B cell (primary cell): ENCODE measurements around the gene SWSAP1. TPM values are rescaled to one million over a fixed set of nuclear protein-coding genes. Genes with fewer than 3 reads are reported as not detected.
"Not testable (repeated sequence)": the region's sequence is repeated elsewhere in the genome, so short reads cannot be mapped to it uniquely, and the experiment has no call there.

ENCODE experiments used
- ATAC-seq: fragments of 200-7000 bp; cut with Tn5 transposase; one replicate; pipeline ENCODE4 v1.10.0; 2021; ENCODE audit warnings: low read depth, mild to moderate bottlenecking, moderate number of reproducible peaks, moderate library complexity
- CTCF ChIA-PET: fragments of 350-600 bp; sonication (Branson Sonifier 250); formaldehyde crosslinking; loops from one replicate; lab custom pipeline; 2021; ENCODE audit warnings: antibody characterized with exemption, inconsistent platforms; lab: Charles Lee
- POLR2A ChIA-PET: fragments of 350-600 bp; sonication (Branson Sonifier 250); formaldehyde crosslinking; loops from one replicate; lab custom pipeline; 2021; ENCODE audit warnings: antibody characterized with exemption; lab: Charles Lee
- DNase-seq: peaks from one replicate; pipeline ENCODE4 v3.0.0; 2013
- H2AFZ ChIP-seq: 2 replicates; pipeline ENCODE4 v1.6.1; 2012; ENCODE audit warnings: mild to moderate bottlenecking, low read depth, low read length; ENCODE audit not compliant: insufficient read depth, poor library complexity, severe bottlenecking
- H3K27ac ChIP-seq, 2 donors: 1 replicate in 1 of 2; 2 replicates in 1 of 2; pipeline ENCODE4 v1.5.1; 2012 to 2013; ENCODE audit warnings: low read length in 2 of 2, mild to moderate bottlenecking in 2 of 2, moderate library complexity in 1 of 2
- H3K27me3 ChIP-seq, 4 experiments: fragments of 200-600 bp in 1 of 4; sonication (generic) in 1 of 4; replicated peaks in 1 of 4; 1 replicate in 2 of 4; 2 replicates in 2 of 4; pipeline versions ENCODE4 v1.6.1 to v1.7.0; 2013 to 2016; ENCODE audit warnings: low read length in 3 of 4, mild to moderate bottlenecking in 2 of 4, mixed read lengths in 1 of 4, moderate library complexity in 1 of 4; ENCODE audit not compliant: insufficient read depth in 4 of 4, control insufficient read depth in 3 of 4; ENCODE audit errors: control extremely low read depth in 1 of 4
- H3K36me3 ChIP-seq, 2 experiments: replicated peaks in 1 of 2; 1 replicate in 1 of 2; 2 replicates in 1 of 2; pipeline versions ENCODE4 v1.6.1 to v1.7.1; 2013; ENCODE audit warnings: low read length in 1 of 2; ENCODE audit not compliant: insufficient read depth in 2 of 2, control insufficient read depth in 1 of 2; ENCODE audit errors: control extremely low read depth in 1 of 2, extremely low read depth in 1 of 2
- H3K4me1 ChIP-seq, 2 donors: fragments of 200-600 bp in 1 of 2; sonication (generic) in 1 of 2; 1 replicate in 1 of 2; 2 replicates in 1 of 2; pipeline versions ENCODE4 v1.5.1 to v1.6.1; 2013 to 2017; ENCODE audit warnings: low read length in 2 of 2; ENCODE audit not compliant: control insufficient read depth in 2 of 2, insufficient read depth in 2 of 2
- H3K4me2 ChIP-seq: replicated peaks from 2 replicates; pipeline ENCODE3; 2012; ENCODE audit warnings: mild to moderate bottlenecking, low read depth, low read length; ENCODE audit not compliant: poor library complexity, severe bottlenecking
- H3K4me3 ChIP-seq, 5 experiments: fragments of 200-600 bp in 1 of 5; sonication (generic) in 1 of 5; 1 replicate in 3 of 5; 2 replicates in 2 of 5; pipeline versions ENCODE4 v1.5.1 to v1.7.0; 2011 to 2016; ENCODE audit warnings: low read length in 4 of 5, mild to moderate bottlenecking in 4 of 5, low read depth in 2 of 5, control low read depth in 1 of 5, moderate library complexity in 1 of 5; ENCODE audit not compliant: insufficient read depth in 1 of 5; ENCODE audit errors: control extremely low read depth in 1 of 5, extremely low read depth in 1 of 5
- H3K79me2 ChIP-seq: fragments of 200-600 bp; sonication (generic); one replicate; pipeline ENCODE4 v1.6.0; 2016; ENCODE audit warnings: low read length; ENCODE audit not compliant: control insufficient read depth, insufficient read depth
- H3K9ac ChIP-seq: fragments of 200-600 bp; sonication (generic); 2 replicates; pipeline ENCODE4 v1.6.1; 2017; ENCODE audit warnings: mild to moderate bottlenecking, low read length, moderate library complexity
- H3K9me3 ChIP-seq, 3 donors: one replicate each; pipeline versions ENCODE4 v1.6.1 to v1.7.1; 2013; ENCODE audit warnings: low read length in 2 of 3; ENCODE audit not compliant: control insufficient read depth in 2 of 3, insufficient read depth in 1 of 3; ENCODE audit errors: control extremely low read depth in 1 of 3
- H4K20me1 ChIP-seq: 2 replicates; pipeline ENCODE4 v1.6.0; 2012; ENCODE audit warnings: mild to moderate bottlenecking, low read length; ENCODE audit not compliant: insufficient read depth, control insufficient read depth, poor library complexity, severe bottlenecking
- H3K27ac Mint-ChIP-seq: one replicate; pipeline ENCODE4 v1.8.0; 2021; ENCODE audit warnings: mixed read lengths
- H3K27me3 Mint-ChIP-seq: one replicate; pipeline ENCODE4 v1.8.0; 2021; ENCODE audit warnings: mixed read lengths
- H3K4me1 Mint-ChIP-seq: one replicate; pipeline ENCODE4 v1.8.0; 2021; ENCODE audit warnings: mixed read lengths
- H3K4me3 Mint-ChIP-seq: one replicate; pipeline ENCODE4 v1.8.0; 2021; ENCODE audit warnings: mixed read lengths
- H3K9me3 Mint-ChIP-seq: one replicate; pipeline ENCODE4 v1.8.0; 2022; ENCODE audit warnings: mixed read lengths; ENCODE audit not compliant: insufficient read depth
- EZH2 ChIP-seq: IDR thresholded peaks from 2 replicates; pipeline ENCODE4 v1.6.1; 2012; ENCODE audit warnings: borderline replicate concordance, low read depth, mild to moderate bottlenecking, moderate library complexity, low read length; ENCODE audit not compliant: insufficient read depth, poor library complexity, severe bottlenecking
- WGBS: methylation state at CpG from one replicate; pipeline ENCODE4 v1.1.5; 2013; ENCODE audit warnings: missing lambda C conversion rate; ENCODE audit not compliant: insufficient coverage; 5-methylcytosine and 5-hydroxymethylcytosine counted together
- intact Hi-C: fragments of 100-400 bp; cut with micrococcal nuclease; formaldehyde crosslinking; loops from one replicate; pipeline ENCODE4 v1.10.0; 2022
- polyA plus RNA-seq: library from polyadenylated mRNA; depleted of rRNA; stranded (reverse); fragments of >200 nt; gene quantifications from 2 replicates; pipeline ENCODE4 v1.2.3, GENCODE V29; 2012
- total RNA-seq, 2 donors: library from RNA; stranded (reverse); fragments of 120-200 nt in 1 of 2; gene quantifications; 1 replicate in 1 of 2; 2 replicates in 1 of 2; pipeline versions ENCODE4 v1.2.3 to v1.2.4, GENCODE V29; 2013 to 2022
- TF ChIP-seq, protein P1 (sequence below): fragments of 200-600 bp; IDR thresholded peaks from one replicate; pipeline ENCODE4 v1.8.0; 2022; ENCODE audit warnings: antibody characterized with exemption, mild to moderate bottlenecking

SWSAP1 gene
- total and polyA plus RNA-seq, 2 donors (not counting 1 experiment from before 2014, with no cell fraction given), result 5.0 to 7.6 TPM

GRCh38 chr19:11332822-11333221 lies 41.6 kb upstream of the SWSAP1 start:
- TF ChIP-seq EZH2, result no peak
- TF ChIP-seq, protein P1, sequence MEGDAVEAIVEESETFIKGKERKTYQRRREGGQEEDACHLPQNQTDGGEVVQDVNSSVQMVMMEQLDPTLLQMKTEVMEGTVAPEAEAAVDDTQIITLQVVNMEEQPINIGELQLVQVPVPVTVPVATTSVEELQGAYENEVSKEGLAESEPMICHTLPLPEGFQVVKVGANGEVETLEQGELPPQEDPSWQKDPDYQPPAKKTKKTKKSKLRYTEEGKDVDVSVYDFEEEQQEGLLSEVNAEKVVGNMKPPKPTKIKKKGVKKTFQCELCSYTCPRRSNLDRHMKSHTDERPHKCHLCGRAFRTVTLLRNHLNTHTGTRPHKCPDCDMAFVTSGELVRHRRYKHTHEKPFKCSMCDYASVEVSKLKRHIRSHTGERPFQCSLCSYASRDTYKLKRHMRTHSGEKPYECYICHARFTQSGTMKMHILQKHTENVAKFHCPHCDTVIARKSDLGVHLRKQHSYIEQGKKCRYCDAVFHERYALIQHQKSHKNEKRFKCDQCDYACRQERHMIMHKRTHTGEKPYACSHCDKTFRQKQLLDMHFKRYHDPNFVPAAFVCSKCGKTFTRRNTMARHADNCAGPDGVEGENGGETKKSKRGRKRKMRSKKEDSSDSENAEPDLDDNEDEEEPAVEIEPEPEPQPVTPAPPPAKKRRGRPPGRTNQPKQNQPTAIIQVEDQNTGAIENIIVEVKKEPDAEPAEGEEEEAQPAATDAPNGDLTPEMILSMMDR, result no peak
- Histone ChIP-seq H3K27ac (no peak overlapping the region), H3K4me3 (no peak overlapping the region), H3K9me3 (peaks cover 0 to 13% (median 0%) of the 10 kb centered on the region in 3 donors), H2AFZ (no peak overlapping the region), H3K36me3 (peaks cover 6 to 8% of the 10 kb centered on the region in 2 experiments), H3K27me3 (no peaks in the 10 kb centered on the region), H4K20me1 (no peaks in the 10 kb centered on the region), H3K4me2 (no peak overlapping the region), H3K79me2 (no peaks in the 10 kb centered on the region), H3K9ac (no peak overlapping the region), H3K4me1 (no peaks in the 10 kb centered on the region)
- DNase-seq (no peak), ATAC-seq (no peak)
- Mint-ChIP-seq H3K27ac (no peak overlapping the region), H3K4me1 (peaks cover 6% of the 10 kb centered on the region), H3K9me3 (no peaks in the 10 kb centered on the region), H3K27me3 (no peaks in the 10 kb centered on the region), H3K4me3 (no peak overlapping the region)
- intact Hi-C loops, result no loop called here
- ChIA-PET POLR2A (no interaction called here), CTCF (interaction anchor here (1.7 kb wide), 1 partner anchor 10 kb away, joined by 4 read pairs; no protein-coding TSS in a partner anchor)
- 100% methylated on average over 3 of the region's 5 CpGs for WGBS

DNA sequence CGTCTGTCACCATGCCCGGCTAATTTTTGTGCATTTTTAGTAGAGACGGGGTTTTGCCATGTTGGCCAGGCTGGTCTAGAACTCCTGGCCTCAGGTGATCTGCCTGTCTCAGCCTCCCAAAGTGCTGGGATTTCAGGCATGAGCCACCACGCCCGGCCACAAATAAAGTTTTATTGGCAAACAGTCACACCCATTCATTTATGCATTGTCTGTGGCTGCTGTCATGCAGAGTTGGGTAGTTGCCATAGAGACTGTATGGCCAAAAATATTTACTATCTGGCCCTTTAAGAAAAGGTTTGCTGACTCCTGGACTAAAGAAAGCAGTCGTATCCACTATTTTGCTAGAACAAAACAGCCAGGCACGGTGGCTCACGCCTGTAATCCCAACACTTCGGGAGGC lies 40.6 kb upstream of the SWSAP1 start:
- ATAC-seq, H3K9me3 Mint-ChIP-seq, H3K27ac Mint-ChIP-seq, intact Hi-C loops, H2AFZ ChIP-seq, H3K4me2 ChIP-seq, H3K4me3 ChIP-seq, H3K4me1 ChIP-seq, H3K4me3 Mint-ChIP-seq, POLR2A ChIA-PET, H3K9ac ChIP-seq, H3K36me3 ChIP-seq, H3K27ac ChIP-seq, H3K27me3 Mint-ChIP-seq, CTCF ChIA-PET, H3K79me2 ChIP-seq, H3K27me3 ChIP-seq, H4K20me1 ChIP-seq: not testable (repeated sequence)
- peaks cover 13% of the 10 kb centered on the region for H3K4me1 Mint-ChIP-seq
- DNase-seq, result peak; percentile 19
- 97% methylated on average over 7 of the region's 9 CpGs for WGBS
- peaks cover 0 to 13% (median 0%) of the 10 kb centered on the region in 3 donors for H3K9me3 ChIP-seq
